HL-60 (cell line): ENCODE data around the gene MBD5.
"Not testable (repeated sequence)": the region's sequence is repeated elsewhere in the genome, so short reads cannot be mapped to it uniquely, and the experiment has no call there.

Experiments used
- CTCF ChIP-seq: IDR thresholded peaks from one replicate; pipeline ENCODE4 v1.5.1; 2011; ENCODE audit warnings: low read length, control low read depth, inconsistent platforms; ENCODE audit not compliant: insufficient read depth
- POLR2AphosphoS5 ChIP-seq: IDR thresholded peaks from 2 replicates; pipeline ENCODE4 v1.6.1; 2012; ENCODE audit warnings: low read depth
- TF ChIP-seq, protein P1 (sequence below): IDR thresholded peaks from 2 replicates; pipeline ENCODE4 v1.6.1; 2012; ENCODE audit warnings: low read depth; ENCODE audit not compliant: insufficient replicate concordance

GRCh38 chr2:148543088-148543540, 522.2 kb downstream of the MBD5 start:
- not testable (repeated sequence) for TF ChIP-seq CTCF, POLR2AphosphoS5
- TF ChIP-seq, protein P1, sequence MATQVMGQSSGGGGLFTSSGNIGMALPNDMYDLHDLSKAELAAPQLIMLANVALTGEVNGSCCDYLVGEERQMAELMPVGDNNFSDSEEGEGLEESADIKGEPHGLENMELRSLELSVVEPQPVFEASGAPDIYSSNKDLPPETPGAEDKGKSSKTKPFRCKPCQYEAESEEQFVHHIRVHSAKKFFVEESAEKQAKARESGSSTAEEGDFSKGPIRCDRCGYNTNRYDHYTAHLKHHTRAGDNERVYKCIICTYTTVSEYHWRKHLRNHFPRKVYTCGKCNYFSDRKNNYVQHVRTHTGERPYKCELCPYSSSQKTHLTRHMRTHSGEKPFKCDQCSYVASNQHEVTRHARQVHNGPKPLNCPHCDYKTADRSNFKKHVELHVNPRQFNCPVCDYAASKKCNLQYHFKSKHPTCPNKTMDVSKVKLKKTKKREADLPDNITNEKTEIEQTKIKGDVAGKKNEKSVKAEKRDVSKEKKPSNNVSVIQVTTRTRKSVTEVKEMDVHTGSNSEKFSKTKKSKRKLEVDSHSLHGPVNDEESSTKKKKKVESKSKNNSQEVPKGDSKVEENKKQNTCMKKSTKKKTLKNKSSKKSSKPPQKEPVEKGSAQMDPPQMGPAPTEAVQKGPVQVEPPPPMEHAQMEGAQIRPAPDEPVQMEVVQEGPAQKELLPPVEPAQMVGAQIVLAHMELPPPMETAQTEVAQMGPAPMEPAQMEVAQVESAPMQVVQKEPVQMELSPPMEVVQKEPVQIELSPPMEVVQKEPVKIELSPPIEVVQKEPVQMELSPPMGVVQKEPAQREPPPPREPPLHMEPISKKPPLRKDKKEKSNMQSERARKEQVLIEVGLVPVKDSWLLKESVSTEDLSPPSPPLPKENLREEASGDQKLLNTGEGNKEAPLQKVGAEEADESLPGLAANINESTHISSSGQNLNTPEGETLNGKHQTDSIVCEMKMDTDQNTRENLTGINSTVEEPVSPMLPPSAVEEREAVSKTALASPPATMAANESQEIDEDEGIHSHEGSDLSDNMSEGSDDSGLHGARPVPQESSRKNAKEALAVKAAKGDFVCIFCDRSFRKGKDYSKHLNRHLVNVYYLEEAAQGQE, result not testable (repeated sequence)
